Activated CD4-positive, CD25-positive, alpha-beta regulatory T cell treated with anti-CD3 and anti-CD28 coated beads, Interleukin-2, amount 50 U/mL, for 24 hours (primary cell): ENCODE data around the gene RNF212.
A peak's percentile ranks its signal among the peaks of the same experiment; 100 is the strongest.

ENCODE experiments used
- ATAC-seq, 2 donors: fragments of 150-1000 bp; cut with Tn5 transposase; one replicate each; pipeline ENCODE4 v1.10.0; 2021; ENCODE audit warnings: mild to moderate bottlenecking in 1 of 2, moderate library complexity in 1 of 2

The RNF212 gene

DNA sequence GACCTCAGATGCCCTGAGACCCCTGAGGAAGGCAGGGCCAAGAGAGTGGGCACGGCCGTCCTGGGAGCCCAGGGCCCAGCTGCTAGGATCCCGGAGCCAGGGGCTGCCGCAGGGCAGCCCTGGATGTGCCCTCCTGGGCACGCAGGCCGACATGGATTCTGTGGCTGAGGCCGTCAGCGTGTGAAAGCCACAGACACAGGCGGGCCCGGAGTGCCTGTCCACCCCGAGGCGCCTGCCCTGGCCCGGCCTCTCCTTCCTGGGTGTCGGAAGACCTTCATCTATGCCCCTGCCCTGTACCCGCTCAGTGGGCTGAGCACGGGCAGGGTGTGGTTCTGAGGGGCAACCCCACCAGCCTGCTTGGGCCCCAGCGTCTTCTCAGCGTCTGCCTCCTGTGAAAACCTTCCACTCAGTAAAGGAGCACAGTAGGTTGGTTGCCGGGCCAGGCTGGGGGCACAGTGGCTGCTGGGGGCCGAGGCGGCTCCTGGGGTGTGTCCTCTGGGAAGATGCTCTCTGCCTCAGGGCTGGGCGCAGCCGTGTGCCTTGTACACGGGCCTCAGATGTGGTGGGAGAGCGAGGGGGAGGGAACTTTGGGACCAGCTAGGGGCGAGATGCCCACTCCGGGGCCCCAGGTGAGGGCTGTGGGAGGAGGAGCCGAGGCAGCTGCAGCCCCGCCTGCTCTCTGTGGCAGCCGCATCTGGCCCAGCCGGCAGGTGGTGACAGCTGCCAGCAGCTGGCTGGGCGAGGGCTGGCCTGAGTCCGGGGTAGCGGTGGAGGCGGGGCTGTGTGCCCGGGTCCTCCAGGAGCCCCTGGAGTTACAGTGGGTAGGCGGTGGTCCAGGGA is 81.2 kb downstream of the RNF212 start:
- ATAC-seq: no peak

DNA sequence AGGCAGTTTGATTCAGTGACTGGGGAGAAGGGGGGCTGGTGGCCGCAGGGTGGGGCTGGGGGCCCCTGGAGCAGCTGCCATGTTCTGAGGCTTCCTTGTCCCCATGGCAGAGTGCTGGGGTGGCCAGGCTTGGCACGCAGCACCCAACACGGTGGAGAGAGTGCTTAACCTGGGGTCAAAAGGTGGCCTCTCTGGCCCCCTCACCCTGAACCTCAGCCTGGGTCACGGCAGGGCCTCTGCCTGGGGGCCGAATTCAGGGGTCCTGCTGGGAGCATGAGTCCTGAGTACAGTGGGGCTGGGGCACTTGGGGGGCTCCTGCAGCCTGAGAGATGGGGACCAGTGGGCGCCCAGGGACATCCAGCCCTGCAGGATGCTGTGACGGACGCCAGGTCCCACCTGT is 82.0 kb downstream of the RNF212 start:
- no peak for ATAC-seq

DNA sequence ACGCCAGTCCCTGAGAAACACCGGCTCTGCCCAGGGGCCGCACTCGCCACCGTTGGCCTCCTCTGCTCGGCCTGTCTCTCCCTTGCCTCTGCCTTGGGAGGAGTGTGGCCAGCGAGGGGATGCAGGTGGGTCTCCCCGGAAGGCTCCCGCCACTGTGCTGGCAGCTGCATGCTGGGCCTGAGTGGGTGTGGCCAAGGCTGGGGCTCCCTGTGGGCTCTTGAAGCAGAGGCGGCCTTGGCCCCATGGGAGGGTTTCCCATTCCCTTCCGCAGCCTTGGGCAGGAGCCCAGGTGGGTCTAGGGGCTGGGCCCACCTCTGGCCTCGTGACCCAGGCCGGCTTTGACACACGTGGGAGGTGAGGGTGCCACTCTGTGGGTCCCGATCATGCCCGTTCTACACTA is 82.8 kb downstream of the RNF212 start:
- no peak for ATAC-seq

DNA sequence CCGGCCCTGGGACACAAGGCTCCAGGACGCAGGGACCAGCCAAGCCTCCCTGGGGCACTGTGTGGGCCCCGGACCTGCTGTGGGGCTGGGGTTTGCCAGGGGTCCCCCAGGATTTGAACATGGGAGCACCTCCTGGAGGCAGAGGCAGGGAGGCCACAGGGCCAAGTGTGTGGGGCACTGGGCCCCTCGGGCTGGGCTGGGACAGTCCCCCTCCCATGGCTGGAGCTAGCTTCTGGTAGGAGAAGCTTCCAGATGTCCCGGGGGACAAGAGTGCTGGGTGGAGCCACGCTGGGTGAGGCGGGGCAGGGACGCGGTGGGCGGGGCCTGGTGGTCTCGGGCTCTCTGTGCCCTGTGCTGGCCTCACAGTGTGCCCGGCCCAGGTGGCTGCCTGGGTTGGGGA is 83.3 kb downstream of the RNF212 start:
- no peak for ATAC-seq

DNA sequence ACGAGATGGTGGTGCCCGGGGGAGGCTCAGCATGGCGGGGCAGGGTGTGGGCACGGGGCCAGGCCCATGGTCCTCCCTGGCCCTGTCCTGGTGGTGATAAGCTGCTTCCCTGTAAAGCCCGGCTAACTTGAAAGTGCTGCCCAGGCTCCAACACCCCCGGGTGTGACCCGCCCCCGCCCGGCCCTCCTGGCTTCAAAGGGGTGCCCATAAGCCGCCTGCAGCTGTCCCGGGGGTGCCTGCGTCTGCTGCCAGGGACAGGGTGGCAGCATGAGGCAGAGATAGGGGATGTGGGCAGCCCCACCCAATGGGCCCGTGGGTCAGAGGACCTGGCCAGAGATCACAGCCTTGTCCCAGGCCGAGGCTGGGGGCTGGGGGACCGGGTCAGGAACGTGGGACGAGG is 83.8 kb downstream of the RNF212 start:
- no peak for ATAC-seq

DNA sequence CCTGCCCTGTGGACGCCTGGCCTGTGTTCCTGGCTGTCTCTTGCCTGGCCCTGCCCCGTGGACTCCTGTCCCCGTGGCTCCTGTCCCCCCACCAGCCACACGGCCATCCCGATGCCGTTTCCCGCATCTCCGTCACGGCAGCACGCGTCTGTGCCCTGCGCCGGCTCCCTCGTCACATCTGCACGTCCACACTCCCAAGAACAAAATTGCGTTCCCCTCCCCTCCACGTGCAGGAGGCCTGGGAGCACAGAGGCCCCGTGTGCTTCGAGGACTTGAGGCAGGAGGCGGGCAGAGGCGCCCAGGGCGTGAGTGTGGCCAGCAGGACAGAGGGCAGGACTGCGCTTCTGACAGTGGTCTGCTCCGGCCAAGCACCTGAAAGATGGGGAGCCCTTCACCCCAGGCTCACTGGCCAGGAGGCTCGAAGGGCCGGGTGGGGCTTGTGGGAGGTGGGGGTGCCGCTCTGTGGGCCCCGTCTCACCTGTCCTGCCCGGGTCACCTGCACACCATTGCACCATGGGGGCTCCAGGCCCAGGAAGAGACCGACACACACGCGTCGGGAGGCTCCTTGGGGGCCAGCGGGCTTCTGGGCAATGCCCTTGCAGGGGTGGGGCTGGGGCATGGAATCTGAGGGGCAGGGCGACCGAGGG is 84.7 kb downstream of the RNF212 start:
- no peak for ATAC-seq

DNA sequence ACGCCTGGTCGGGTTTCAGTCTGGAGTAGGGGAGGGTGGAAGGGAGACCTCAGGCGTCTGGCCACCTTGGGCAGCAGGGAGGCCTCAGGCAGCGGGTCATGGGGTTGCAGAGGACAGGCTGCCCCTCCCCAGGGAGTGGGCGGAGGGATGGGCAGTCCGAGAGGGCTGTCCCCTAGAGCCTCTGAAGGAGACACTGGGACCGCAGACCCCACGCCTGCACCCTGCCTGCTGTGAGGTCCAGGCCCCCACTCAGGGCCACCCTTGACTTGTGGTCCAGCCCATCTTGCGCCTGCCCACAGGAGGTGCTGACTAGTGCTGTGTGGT is 85.5 kb downstream of the RNF212 start:
- no peak for ATAC-seq

DNA sequence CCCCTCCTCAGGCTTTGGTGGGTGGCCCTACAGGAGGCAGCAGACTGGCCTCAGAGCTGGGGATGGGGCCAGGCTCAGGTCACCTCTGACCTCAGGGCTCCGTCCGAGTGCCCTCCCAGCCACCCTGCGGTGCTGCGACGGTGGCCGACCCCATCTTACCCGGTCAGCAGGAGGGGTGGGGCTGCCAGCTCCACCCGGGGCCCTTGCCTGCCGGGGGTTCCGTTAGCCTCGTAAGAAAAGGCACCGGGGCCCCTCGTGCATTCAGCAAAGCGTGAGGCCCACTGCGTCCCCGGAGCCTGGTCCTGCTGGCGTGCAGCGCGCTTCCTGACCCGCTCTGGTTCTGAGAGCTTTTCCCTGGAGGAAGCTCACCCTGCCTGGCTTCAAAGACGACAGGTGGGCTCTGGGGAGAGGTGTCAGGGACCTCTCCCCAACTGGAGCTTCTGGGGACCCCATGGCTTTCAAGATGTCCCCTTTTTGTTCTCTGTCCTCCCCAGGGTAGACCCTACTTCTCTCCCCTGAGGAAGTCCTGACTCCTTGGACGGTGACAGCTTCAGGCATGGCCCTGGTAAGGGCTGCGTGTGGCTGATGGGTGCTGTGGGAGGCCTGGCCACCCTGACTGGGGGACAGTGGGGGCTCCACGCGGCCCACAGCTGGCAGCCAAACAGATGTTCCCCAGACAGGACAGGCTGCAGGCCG is 86.0 kb downstream of the RNF212 start:
- ATAC-seq: no peak

DNA sequence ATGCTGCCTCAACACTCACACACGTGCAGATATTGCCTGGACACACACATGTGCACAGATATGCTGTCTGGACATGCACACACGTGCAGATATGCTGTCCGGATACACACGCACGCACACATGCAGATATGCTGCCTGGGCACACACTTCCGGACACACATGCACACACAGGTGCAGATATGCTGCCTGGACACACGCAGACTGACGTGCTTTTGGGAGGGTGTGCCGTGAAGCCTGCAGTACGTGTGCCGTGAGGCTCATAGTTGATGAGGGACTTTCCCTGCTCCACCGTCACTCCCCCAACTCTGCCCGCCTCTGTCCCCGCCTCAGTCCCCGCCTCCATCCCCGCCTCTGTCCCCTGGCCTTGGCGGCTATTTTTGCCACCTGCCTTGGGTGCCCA is 87.2 kb downstream of the RNF212 start:
- ATAC-seq: peak; percentile 85 to 86

DNA sequence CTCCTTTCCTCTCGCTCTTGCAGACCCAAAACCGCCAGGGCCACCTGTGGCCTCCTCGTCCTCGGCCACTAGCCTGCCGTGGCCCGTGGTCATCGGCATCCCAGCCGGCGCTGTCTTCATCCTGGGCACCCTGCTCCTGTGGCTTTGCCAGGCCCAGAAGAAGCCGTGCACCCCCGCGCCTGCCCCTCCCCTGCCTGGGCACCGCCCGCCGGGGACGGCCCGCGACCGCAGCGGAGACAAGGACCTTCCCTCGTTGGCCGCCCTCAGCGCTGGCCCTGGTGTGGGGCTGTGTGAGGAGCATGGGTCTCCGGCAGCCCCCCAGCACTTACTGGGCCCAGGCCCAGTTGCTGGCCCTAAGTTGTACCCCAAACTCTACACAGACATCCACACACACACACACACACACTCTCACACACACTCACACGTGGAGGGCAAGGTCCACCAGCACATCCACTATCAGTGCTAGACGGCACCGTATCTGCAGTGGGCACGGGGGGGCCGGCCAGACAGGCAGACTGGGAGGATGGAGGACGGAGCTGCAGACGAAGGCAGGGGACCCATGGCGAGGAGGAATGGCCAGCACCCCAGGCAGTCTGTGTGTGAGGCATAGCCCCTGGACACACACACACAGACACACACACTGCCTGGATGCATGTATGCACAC is 88.3 kb downstream of the RNF212 start:
- no peak for ATAC-seq

DNA sequence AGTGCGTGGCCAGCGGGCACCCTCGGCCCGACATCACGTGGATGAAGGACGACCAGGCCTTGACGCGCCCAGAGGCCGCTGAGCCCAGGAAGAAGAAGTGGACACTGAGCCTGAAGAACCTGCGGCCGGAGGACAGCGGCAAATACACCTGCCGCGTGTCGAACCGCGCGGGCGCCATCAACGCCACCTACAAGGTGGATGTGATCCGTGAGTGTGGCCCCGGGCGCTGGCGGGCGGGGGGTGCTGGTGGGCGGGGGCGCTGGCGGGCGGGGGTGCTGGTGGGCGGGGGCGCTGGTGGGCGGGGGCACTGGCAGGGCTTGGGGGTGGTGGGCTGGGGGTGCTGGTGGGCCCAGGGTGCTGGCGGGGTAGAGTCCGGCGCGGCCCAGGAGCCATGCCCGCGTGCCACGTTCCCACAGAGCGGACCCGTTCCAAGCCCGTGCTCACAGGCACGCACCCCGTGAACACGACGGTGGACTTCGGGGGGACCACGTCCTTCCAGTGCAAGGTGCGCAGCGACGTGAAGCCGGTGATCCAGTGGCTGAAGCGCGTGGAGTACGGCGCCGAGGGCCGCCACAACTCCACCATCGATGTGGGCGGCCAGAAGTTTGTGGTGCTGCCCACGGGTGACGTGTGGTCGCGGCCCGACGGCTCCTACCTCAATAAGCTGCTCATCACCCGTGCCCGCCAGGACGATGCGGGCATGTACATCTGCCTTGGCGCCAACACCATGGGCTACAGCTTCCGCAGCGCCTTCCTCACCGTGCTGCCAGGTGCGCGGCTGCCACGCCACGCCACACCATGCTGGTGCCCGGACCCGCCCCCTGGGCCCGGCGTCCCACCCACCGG is 89.2 kb downstream of the RNF212 start:
- no peak for ATAC-seq

DNA sequence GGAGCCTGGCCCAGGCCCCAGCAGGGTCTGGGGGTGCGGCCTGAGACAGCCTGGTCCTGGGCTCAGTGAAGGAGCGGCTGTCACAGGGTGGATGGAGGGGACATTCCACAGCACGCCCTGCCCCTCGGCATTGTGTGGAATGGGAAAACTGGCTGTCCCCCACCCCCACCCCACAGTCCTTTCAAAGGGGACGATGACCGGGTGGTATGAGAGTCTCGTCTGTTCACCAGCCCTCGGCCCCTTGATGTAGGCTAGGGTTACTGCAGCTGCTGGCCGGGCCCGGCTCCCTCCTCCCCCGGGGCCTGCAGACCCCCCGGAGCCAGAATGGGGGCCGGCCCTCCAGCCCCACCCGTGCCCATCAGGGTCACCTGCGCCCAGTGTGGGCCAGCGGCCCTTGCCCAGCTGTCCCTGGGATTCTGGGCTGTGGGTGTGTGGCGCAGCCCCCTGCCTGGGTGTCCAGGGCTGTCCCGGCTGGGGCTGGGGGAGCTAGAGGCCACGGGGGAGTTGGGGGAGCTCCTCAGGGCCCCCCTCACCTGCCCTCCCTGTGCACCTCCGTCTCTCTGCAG is 90.2 kb downstream of the RNF212 start:
- ATAC-seq: no peak

DNA sequence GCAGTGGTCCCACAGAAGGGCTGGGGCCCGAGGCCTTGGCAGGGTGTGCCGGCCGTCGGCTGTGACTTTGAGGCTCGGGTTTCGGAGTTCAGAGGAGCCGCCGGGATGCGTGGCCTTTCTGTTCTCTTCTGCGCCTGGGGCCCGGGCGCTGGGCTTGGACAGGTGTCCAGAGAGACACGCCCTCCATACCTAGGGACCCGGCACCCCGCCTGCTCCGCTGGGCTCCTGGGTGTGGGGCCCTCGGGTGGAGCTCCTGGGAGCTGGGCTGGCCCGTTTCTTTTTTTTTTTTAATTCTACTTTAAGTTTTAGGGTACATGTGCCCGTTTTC is 90.7 kb downstream of the RNF212 start:
- no peak for ATAC-seq

DNA sequence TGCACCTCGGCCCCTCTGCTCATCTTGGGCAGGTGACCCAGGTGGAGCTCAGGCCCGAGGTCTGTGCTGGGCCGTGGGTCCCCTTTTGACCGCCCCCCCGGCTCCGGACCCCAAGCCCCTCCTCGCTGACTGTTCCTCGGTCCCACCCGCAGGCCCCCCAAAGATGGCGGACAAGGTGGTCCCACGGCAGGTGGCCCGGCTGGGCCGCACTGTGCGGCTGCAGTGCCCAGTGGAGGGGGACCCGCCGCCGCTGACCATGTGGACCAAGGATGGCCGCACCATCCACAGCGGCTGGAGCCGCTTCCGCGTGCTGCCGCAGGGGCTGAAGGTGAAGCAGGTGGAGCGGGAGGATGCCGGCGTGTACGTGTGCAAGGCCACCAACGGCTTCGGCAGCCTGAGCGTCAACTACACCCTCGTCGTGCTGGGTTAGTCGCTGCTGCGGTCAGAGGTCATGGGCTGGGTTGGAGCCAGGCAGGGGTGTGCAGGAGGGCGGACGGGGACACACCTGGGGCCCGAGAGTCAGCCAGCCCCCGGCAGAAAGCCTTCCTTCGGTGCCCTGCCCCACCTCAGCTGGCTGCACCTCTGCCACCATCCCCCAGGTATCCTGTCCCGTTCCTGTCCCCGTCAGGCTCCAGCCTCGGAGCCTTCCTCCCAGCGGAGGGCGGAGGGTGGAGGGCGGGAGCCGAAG is 91.2 kb downstream of the RNF212 start:
- no peak for ATAC-seq
